DMS153 treated with DMSO at 0.1 percent for 48 hours (cell line): Measurements from ENCODE around the gene PCDH19.

Experiments
- DNase-seq: peaks from one replicate; lab custom pipeline; 2025; ENCODE audit not compliant: unreplicated experiment; lab: John Stamatoyannopoulos, UW

PCDH19 gene

GRCh38 chrX:100316987-100317386 is 93.1 kb downstream of the PCDH19 start:
- DNase-seq = no peak

GRCh38 chrX:100315566-100315965 is 94.5 kb downstream of the PCDH19 start:
- no peak for DNase-seq

- no peak for DNase-seq
Measured at GRCh38 chrX:100299559-100299958, 110.5 kb downstream of the PCDH19 start.

- no peak for DNase-seq
Measured at GRCh38 chrX:100297728-100298127, 112.3 kb downstream of the PCDH19 start.

- no peak for DNase-seq
Measured at GRCh38 chrX:100296183-100296753, 113.8 kb downstream of the PCDH19 start.

GRCh38 chrX:100294965-100295364 is 115.1 kb downstream of the PCDH19 start:
- no peak for DNase-seq

GRCh38 chrX:100289066-100289558 is 121.0 kb downstream of the PCDH19 start:
- no peak for DNase-seq

GRCh38 chrX:100277231-100277630 is 132.8 kb downstream of the PCDH19 start:
- DNase-seq = no peak

- no peak for DNase-seq
Measured at GRCh38 chrX:100274916-100275315, 135.2 kb downstream of the PCDH19 start.

- DNase-seq = no peak
Measured at GRCh38 chrX:100265179-100265578, 144.9 kb downstream of the PCDH19 start.

GRCh38 chrX:100264200-100264599 is 145.9 kb downstream of the PCDH19 start:
- DNase-seq = no peak

- no peak for DNase-seq
Measured at GRCh38 chrX:100263650-100264049, 146.4 kb downstream of the PCDH19 start.

- no peak for DNase-seq
Measured at GRCh38 chrX:100248885-100249493, 161.1 kb downstream of the PCDH19 start.

- DNase-seq = no peak
Measured at GRCh38 chrX:100247826-100248225, 162.2 kb downstream of the PCDH19 start.

GRCh38 chrX:100244681-100245080 is 165.4 kb downstream of the PCDH19 start:
- no peak for DNase-seq
